Activated T-cell treated with anti-CD3 and anti-CD28 coated beads for 1 hour (primary cell): ENCODE measurements around the gene MCTP1.

ENCODE experiments used
- DNase-seq: peaks from one replicate; pipeline ENCODE4 v3.0.0-alpha.2; 2020; ENCODE audit warnings: low read depth

Gene MCTP1

DNA sequence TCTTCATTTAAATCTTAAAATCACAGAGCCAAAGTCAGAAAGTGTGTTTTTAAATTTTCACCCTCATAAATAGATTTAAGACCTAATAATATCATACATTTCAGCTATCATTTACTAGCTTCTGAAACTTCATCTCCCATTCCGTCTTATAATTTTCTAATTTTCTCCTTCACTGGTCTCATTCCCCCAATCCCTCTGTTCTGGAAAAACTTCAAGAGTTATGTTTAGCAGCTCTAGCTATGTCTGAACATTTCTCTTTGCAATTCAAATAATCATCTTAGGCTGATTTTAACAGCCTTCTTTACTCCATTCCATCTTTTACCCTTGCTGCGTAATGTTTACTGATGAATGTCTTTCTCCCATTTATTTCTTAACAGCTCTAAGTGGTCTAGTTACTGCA, 474.0 kb downstream of the MCTP1 start:
- no peak for DNase-seq

DNA sequence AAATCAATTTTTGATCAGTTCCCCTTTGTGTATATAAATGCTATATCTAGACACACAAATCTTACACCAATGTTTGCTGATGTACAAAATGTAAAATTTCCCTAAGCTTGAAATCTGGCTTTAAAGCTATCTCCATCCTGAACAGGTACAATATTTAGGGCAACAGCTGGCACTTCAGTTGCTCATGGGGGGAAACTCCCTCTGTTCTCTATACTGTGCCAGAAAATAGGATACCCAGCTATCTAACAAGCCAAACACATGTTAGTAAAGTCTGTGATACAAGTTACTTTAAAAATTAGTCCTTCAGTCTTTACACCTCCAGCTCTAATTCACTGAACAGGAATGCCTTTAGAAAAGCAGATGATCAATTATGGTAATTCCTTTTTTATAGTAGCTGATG, 474.6 kb downstream of the MCTP1 start:
- no peak for DNase-seq

DNA sequence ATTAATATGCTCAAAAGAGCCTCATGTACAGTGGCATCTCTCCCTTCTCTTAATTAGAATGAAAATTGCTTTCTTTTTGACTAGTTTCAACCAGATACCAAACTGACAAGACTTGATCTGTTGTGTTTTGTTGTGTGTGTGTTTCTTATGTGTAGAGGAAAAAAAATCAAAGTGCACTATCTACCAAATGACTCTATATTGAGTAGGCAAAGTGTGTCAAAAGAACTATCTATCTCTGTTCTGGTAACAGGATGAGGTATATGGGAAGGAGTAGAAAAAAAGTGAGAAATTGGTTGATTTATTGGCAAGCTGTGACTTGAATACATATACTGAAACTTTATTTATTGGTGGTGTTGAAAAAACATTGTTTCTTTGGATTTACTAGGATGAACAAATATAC, 476.4 kb downstream of the MCTP1 start:
- DNase-seq: no peak

DNA sequence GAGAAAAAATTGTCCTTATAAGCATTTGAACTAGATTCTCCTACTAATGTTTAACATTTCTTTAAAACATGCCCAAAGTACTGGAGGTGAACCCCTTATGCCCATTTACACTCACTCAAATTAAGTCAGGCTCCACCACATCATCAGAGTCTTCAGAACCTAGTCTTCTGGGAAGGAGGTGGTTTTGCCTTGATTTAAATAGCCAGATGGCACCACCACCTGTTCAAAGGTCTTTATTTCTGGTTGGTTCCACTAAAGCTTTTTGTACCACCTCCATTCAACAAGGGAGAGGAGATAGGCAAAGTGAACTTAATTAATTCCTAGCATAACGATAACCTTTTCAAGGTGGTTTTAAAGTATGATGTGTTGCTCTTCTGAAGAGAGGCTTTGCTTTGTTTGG, 476.9 kb downstream of the MCTP1 start:
- DNase-seq: no peak

DNA sequence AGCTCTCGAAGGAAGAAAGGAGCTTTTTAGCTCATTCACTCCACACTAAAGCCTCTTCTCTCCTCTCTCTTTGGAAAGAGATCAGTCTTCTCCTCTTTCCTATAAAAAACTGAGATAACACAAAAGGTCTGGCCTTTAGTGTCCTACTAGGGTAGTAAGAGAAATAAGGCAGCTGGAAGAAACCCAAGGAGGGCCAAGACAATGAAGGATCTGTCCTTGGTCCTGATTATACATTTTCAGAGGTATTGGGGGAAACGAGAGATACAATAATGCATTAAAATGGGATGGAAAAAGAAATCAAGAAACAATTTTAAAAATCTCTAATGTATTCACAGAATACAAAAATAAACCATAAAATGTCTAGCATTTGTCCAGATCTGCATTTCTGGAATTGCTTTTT, 482.4 kb downstream of the MCTP1 start:
- DNase-seq: no peak

DNA sequence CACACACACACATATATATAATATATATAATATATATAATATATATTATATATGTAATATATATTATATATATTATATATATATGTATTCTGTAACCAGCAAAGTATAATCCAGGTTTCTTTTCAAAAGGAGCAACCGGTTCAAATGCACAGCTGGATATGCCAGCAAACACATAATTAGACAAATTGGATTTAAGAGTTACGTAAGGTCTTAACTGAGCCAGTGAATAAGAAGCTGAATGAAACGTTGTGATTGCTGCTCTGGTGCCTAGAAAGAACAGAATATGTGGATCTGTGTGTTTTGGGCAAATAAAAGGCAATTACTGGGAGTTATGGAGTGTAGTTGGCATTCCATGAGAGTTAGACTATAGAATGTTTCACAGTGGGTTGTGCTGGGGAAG, 488.3 kb downstream of the MCTP1 start:
- no peak for DNase-seq

DNA sequence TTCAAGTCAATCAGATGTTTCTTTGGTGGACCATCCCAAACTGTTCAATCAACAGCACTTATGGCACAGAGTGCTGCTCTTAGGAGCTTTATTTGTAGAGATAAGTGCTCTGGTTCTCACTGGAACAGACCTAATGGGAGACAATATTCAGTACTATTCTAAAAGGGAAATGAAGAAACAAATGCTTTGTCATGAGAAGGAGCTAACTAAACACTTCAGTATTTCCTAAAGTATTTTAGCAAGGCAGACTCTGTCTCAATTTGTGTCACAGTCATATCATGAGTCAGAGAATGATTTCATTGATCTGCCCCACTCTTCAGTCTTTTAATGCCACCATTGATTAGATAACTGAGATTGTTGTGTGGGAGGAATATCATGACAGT, 491.1 kb downstream of the MCTP1 start:
- no peak for DNase-seq

DNA sequence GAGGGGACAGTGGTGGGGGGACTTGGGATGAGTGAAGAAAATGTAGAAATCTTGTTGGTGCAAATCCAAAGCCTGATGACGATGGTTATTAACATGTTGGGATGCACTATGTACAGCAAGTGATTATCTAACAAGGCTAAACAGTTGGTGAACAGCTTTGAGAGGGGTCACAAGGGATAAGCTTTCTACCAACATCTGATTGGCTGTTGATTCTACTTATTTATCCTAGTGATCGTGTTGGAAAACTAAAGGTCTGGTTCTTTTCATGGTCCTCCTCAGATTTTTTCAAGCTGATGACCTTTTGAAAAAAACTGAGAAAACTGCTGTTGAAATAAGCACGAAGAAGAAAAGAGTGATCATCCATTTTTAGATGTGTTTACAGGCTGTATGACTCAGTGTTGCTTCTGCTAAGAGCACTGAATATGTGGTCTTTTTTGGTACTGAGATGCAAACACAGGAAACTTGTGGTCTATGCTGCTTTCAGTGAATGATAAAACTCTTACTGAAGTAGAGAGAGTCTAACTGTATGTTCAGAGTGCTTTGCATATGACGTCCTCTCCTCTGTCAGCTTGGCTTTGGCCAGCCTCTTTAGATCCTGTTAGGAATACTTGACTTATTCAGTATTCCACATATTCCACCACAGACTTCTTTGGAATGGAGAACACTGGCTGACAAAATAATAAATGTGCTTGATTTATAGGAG, 491.6 kb downstream of the MCTP1 start:
- no peak for DNase-seq

DNA sequence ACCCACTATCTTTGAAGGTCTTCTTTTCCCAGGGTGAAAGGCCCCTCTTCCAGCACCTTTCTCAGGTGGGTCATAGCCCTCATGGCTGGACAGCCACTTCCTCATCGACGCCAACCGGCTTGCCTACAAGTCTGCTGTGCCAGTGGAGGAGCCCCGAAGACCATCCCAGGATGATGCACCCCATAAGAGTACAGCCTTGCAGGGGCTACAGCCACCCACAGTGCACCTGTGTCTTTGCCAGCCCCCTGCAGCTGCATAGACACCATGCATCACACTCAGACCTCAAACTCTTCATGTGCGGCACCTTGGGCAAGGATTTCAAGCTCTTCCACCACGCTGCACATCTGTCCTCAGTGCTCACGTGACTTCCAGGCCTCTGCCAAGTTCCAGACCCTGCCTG, 493.1 kb downstream of the MCTP1 start:
- DNase-seq: no peak

DNA sequence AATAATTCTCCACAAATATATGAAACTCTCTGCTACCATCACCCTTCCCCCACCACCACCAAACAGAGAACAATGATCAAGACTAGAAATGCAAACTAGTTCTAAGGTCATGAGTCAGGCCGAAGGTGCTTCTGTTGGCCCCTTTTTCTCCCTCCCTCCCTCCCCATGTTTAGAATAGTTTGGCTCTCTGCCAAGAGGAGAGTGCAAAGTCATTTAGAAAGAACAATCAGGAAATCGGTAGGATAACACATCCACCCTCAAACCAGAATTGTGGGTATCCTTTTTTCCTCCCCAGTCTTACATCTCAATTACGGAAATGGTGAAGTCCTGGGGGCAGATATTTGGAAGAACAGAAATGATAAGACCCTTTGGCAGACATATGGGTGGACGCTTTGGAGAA, 496.4 kb downstream of the MCTP1 start:
- no peak for DNase-seq

DNA sequence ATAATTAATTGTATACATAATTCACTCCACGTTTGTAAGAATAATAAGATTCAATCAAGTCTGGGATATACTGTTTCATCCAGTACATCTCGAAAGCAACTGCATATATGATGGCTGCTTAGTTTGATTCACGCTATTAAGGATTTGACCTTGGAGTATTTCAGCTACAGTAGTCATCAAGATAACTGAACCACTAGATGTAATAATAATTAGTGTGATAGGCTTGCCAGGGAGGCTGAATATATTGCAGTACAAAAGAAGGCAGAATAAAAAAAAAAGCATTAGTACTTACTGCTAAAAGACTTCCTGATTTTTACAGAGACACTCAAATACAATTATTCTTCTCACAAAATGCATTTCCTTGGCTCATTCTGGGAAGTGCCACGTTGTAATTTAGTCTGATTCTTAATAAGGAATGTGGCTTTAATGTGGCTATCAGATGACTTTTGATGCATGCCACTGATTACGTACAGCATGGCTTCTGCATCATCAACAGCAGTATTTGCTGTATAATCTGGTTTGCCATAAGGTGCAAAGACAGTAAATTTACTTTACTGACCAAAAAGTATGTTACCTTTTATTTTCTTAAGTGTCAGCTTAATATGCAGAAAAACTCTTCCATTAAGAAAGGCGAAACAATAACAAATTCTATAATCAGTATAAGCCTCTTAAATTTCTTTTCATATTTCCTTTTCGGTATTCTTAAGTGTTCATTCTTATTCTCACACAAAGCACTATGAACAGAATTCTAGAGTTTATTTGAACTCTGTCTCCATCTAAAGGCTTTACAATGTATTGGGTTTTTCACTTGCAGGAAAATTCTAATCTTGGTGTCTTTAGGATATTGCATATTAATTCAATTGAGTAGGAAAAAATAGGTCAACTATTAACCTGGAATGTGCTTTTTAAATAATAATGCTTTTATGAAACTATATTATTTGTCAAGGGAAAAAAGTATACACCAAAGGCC, 500.1 kb downstream of the MCTP1 start:
- no peak for DNase-seq

DNA sequence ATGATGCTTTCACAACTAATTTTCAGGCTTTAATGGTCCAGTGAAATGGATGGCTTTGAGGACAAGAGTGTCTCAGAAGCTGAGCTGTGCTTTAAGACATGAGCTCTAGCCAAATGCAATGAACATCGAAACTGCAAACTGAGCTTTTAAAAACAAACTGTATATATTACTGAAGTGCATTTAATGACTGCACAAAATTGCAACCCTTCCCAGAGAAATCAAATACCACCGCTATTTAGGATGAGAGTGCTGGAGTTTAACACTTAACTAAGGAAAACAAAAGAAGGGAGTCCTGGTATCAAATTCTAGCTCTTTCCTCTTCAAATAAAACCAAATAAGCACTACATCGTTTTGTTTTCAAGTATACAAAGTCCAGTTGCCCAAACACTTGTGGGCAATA, 502.5 kb downstream of the MCTP1 start:
- no peak for DNase-seq

DNA sequence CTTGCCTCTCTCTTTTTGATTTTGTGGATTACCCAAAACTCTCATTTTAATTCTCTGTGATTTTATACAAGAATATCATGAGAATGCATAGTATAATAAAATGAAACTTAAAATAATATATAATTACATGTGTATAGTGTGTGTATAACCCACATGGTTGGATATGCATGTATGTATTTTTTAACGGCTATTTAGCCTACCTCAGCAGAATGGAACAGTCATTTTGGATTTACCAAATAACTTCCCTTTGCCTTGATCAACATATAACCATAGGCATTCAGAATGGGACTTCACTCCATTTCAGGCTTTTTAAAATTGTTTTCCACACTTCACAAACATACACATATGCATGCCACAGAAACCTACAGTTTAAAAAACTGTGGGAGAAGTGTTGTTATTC, 505.2 kb downstream of the MCTP1 start:
- no peak for DNase-seq

DNA sequence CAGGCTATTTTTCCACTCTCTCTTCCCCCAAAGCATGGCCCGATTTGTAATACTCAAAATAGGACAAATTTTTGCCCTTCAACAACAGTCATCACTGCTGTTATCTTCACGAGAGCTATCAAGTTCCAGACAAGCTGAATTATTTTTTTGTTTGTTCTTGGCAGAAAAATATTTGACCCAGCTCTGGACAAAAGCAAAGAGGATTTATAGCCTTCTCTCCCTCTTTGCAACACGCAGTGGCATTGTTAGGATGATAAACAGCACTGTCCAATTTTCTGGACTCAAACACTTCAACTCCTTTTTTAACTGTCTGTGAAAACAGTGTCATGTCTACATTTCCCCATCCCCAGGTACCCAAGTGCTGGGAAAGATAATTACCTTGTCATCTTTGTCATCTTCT, 506.2 kb downstream of the MCTP1 start:
- DNase-seq: no peak

DNA sequence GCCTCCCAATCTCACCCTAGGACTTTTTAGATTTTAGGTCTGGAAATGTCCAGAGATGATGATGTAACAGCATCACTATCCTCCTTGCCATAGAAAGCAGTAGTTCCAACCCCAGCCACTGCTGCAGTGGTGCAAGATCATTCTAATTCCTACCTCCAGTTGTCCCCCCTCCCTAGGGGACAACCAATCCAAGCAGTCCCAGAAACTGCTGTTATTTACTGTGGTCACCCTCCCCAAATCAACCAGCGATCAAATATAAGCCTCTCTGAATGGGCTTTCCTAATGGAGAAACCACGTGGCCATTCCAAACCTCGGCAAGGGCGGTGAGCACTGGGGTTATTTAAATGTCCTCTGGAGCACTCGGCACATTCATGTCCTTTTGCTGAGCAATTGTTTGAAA, 506.6 kb downstream of the MCTP1 start:
- no peak for DNase-seq

DNA sequence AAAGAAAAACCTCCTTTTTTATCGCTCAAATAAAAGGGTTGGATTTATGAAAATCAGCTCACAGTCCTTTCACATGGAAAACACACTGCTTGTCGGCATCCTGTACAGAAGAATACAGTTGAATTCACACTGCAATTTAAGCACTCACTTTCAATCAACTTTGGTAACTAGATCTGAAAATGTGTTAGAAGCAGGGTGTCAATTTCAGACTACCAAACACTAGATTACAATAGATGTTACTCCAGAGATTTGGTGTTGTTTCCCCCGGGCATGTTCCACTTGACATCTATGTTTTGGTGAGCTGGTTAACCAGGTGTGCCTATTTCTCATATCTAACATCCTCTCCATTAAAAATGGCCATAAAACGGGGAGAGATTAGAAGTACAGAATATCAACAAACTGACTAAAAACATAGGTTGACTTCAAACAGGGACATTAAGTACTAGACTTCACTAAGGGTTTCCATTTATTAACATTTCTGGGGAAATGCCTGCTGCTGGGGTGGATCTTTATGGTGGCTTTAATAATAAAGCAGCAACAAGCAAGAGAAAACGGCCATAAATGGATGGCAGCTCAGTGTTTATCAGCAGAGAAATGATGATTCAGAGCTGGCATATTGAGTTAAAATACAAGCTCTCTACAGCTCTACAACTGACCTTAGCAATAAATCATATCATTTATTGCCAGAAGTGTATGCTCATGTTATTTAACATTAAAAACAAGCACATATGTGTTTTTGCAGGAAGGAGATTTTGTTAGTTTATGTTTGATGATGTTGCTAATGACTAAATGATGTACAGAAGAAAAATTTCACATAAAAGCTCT, 507.6 kb downstream of the MCTP1 start:
- DNase-seq: no peak

DNA sequence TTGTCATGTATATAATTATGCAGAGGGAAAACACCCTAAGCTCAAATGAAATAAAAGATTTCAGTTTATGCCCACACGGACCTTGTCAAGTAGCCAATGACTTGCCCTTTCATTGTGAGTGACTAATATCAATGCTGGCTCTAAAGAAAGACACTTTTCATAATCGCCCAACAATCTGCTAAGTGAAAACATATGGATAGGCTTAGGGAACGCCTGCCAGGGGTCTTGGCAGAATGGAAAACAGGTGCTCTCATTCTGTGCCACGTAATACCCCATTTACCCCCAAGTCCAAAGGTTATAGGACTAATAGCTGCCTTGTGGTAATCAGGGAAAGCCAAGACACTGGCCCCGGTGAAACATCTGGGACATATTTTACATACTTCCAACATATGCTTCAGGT, 508.7 kb downstream of the MCTP1 start:
- DNase-seq: no peak

DNA sequence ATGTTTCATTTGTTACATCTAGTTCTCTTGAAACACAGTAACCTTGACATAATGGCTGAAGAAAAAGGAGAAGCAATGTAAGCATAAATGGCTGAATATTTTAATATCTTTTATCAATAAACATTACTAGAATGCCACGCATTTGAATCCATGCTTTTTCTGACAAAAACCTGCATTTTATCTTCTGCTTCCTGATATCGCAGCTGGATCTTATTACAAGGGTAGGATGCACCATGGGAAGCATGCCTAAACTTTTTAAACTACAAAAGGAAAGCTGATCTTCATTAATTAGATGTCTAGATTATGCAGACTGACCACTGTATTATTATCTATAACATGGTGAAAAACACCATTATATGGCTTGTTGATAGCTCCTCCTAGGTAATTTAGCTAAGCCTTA, 509.8 kb downstream of the MCTP1 start:
- DNase-seq: no peak

DNA sequence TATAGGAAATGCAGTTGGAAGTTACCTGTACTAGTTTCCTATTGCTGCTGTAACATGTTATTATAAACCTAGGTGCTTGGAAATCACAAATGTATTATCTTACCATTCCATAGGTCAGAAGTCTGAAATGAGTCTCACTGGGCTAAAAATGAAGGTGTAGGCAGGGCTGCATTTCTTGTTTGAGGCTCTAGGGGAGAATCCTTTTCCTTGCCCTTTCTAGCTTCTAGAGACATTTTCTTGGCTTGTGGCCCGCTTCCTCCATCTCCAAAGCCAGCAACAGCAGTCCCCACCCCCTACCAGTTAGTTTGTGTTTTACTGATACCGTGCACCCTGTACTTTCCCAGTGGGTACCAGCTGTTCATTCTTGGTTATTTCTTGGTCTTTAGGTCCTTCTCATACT, 513.2 kb downstream of the MCTP1 start:
- no peak for DNase-seq

DNA sequence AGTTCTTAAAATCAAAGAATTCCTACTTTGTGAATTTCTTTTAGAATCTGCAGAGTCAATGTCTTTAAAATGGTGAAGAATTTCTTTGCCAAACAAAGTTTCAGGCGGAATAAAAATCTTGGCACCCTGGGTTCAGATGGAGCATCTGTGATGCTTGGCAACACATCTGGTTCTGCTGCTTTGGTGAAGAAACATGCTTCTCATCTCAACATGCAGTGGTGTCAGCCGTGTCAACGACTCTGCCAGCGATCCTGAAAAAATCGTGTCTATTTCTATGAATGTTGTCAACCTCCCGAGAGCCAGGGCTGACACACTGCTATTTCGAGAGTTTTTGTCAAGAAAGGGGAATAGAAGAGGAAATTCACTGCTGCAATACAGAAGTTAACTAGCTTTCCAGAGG, 514.9 kb downstream of the MCTP1 start:
- no peak for DNase-seq

DNA sequence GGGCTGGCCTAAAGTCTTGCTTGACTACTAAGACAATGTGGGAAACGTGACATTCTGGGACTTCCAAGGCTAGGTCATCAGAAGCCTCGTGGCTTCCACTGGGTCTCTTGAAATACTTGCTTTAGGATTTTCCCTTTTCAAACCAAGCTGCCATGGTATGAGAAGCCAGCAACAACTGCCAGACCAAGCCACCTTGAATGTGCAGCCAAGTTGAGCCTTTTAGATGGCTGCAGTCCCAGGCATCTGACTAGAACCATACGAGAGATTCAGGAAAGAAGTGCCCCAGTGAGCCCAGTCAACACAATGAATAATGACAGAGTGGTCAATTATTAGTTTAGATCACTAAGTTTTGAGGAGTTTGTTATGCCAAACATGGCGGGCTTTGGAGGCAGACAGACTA, 523.1 kb downstream of the MCTP1 start:
- DNase-seq: no peak

DNA sequence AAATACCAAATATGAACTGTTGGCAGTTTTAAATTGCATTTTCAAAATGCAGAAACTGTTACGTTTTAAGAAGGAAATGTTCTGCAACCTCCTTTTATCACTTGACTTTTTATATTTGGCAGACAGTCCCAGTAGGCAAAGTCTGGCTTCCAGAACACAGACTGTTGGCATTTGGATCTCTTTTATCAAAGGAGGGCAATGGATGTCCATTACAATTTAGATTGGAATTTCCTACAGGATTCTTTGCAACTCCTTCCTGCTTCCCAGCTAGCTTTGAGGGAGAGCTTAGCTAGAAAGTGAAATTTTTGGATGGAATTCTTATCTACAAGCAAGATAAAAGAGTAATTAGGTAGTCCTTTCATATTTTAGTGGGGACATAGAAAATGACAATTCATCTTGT, 523.8 kb downstream of the MCTP1 start:
- DNase-seq: no peak

DNA sequence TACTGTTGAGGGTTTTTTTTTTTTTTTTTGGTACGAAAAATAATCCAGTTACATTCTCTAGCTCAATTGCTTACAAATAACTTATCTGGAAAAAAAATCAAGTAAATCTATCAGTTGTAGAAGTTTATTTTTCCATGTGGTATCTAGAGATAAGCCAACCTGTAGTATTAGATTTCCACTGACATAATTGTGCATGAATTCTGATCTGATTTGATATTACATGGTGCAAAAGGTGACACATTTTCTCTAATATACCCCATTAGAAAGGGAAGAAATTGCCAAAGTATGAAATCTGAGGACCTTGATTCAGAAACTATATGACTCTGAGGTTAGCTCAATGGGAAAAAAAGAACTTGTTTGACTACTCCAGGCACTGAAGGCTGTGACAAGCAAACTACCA, 524.9 kb downstream of the MCTP1 start:
- DNase-seq: no peak
